CD4-positive, alpha-beta T cell (primary cell): ENCODE data around the gene KRTAP5-4. TPM values are rescaled to one million over a fixed set of nuclear protein-coding genes. Genes with fewer than 3 reads are reported as not detected.
A peak's percentile ranks its signal among the peaks of the same experiment; 100 is the strongest.

Source experiments
- ATAC-seq: fragments of 200-7000 bp; cut with Tn5 transposase; one replicate; pipeline ENCODE4 v1.10.0; 2022; ENCODE audit warnings: mild to moderate bottlenecking; ENCODE audit not compliant: poor library complexity
- CTCF ChIA-PET: fragments of 350-600 bp; sonication (Branson Sonifier 250); formaldehyde crosslinking; loops from one replicate; lab custom pipeline; 2021; ENCODE audit warnings: antibody characterized with exemption, inconsistent platforms; lab: Charles Lee
- POLR2A ChIA-PET: fragments of 350-600 bp; sonication (Branson Sonifier 250); formaldehyde crosslinking; loops from one replicate; lab custom pipeline; 2021; ENCODE audit warnings: antibody characterized with exemption, inconsistent platforms; lab: Charles Lee
- DNase-seq, 14 experiments: peaks; one replicate each; pipeline ENCODE4 v3.0.0-alpha.2; 2013 to 2020; ENCODE audit warnings: mixed read lengths in 2 of 14
- H3K27ac ChIP-seq, 2 donors: one replicate each; pipeline versions ENCODE4 v1.5.1 to v1.7.0; 2013; ENCODE audit warnings: low read length in 2 of 2, low read depth in 1 of 2, mild to moderate bottlenecking in 1 of 2
- H3K27me3 ChIP-seq, 2 experiments: 1 replicate in 1 of 2; 2 replicates in 1 of 2; pipeline versions ENCODE4 v1.6.1 to v1.7.0; 2013; ENCODE audit warnings: low read length in 2 of 2, control low read depth in 1 of 2, mild to moderate bottlenecking in 1 of 2, moderate library complexity in 1 of 2; ENCODE audit not compliant: insufficient read depth in 2 of 2, control insufficient read depth in 1 of 2
- H3K36me3 ChIP-seq: one replicate; pipeline ENCODE4 v1.6.1; 2013; ENCODE audit warnings: low read length, control low read depth; ENCODE audit not compliant: insufficient read depth
- H3K4me1 ChIP-seq: one replicate; pipeline ENCODE4 v1.6.1; 2013; ENCODE audit warnings: low read length, control low read depth; ENCODE audit not compliant: insufficient read depth
- H3K4me3 ChIP-seq: one replicate; pipeline ENCODE4 v1.5.1; 2013; ENCODE audit warnings: mild to moderate bottlenecking, low read length, moderate library complexity
- H3K9me3 ChIP-seq, 2 experiments: 1 replicate in 1 of 2; 2 replicates in 1 of 2; pipeline versions ENCODE4 v1.6.1 to v1.7.0; 2013; ENCODE audit warnings: low read length in 2 of 2, mild to moderate bottlenecking in 2 of 2, control low read depth in 1 of 2, moderate library complexity in 1 of 2; ENCODE audit not compliant: control insufficient read depth in 1 of 2, insufficient read depth in 1 of 2
- H3K27ac Mint-ChIP-seq: one replicate; pipeline ENCODE4 v1.8.0; 2020; ENCODE audit warnings: mixed read lengths
- H3K27me3 Mint-ChIP-seq: one replicate; pipeline ENCODE4 v1.8.0; 2021; ENCODE audit warnings: mixed read lengths
- H3K36me3 Mint-ChIP-seq: one replicate; pipeline ENCODE4 v1.8.0; 2021; ENCODE audit warnings: low read depth, mixed read lengths
- H3K4me1 Mint-ChIP-seq: one replicate; pipeline ENCODE4 v1.8.0; 2021; ENCODE audit warnings: low read depth, mixed read lengths
- H3K4me3 Mint-ChIP-seq: one replicate; pipeline ENCODE4 v1.8.0; 2020; ENCODE audit warnings: mild to moderate bottlenecking, mixed read lengths
- H3K9me3 Mint-ChIP-seq: one replicate; pipeline ENCODE4 v1.8.0; 2020; ENCODE audit warnings: mixed read lengths
- CTCF ChIP-seq: fragments of 200-600 bp; IDR thresholded peaks from one replicate; pipeline ENCODE4 v1.8.0; 2022; ENCODE audit warnings: antibody characterized with exemption, mild to moderate bottlenecking
- intact Hi-C, 2 experiments: fragments of 100-400 bp; cut with DNase I in 1 of 2; cut with micrococcal nuclease in 1 of 2; formaldehyde crosslinking; loops; one replicate each; pipeline versions ENCODE4 v1.15.1 to v1.9.0; 2023 to 2025; cut with DNase I, micrococcal nuclease
- total RNA-seq, 174 experiments: library from RNA in 2 of 174; stranded (reverse) in 2 of 174; gene quantifications; one replicate each; pipeline ENCODE4 v1.2.3 and lab custom pipeline; 2021 to 2026

The KRTAP5-4 gene
- total RNA-seq, 2 experiments from 2014 or later: not detected

GRCh38 chr11:1573903-1574237, 48.1 kb downstream of the KRTAP5-4 start:
- ChIA-PET CTCF (interaction anchor here (1.1 to 3.0 kb wide), 14 partner anchors 9 to 268 kb away, joined by 3 to 83 read pairs (median 6); no protein-coding TSS in a partner anchor), POLR2A (interaction anchor here (0.9 to 3.2 kb wide), 6 partner anchors 11 to 277 kb away, joined by 3 to 34 read pairs (median 4); partner anchors contain the start of gene KRTAP5-1)
- intact Hi-C loops: loop anchor here (1.0 to 10.0 kb wide), 11 partner anchors 28 to 729 kb away; partner anchors contain the start of genes AP2A2 (in 1 of the 2), CTSD (in 1 of the 2), POLR2L (in 1 of the 2) and TOLLIP (in 1 of the 2)
- Mint-ChIP-seq H3K36me3 (no peaks in the 10 kb centered on the region), H3K4me1 (peaks cover 24% of the 10 kb centered on the region), H3K9me3 (no peaks in the 10 kb centered on the region), H3K27ac (peak overlapping the region; percentile 89), H3K4me3 (peak overlapping the region; percentile 87), H3K27me3 (no peaks in the 10 kb centered on the region)
- peaks cover 38% of the 10 kb centered on the region for H3K4me1 ChIP-seq
- H3K27ac ChIP-seq: peak overlapping the region; percentile 80 to 82
- H3K4me3 ChIP-seq: peak overlapping the region; percentile 56
- TF ChIP-seq CTCF: no peak
- ATAC-seq: no peak
- DNase-seq: peak in 1 of 14 experiments; percentile 29
- H3K9me3 ChIP-seq: peaks cover 7 to 8% of the 10 kb centered on the region in 2 experiments
- H3K27me3 ChIP-seq: no peaks in the 10 kb centered on the region
- no peaks in the 10 kb centered on the region for H3K36me3 ChIP-seq

- ATAC-seq (peak; percentile 13), DNase-seq (peak in 6 of 14 experiments; percentile 11 to 78 (median 51))
- Mint-ChIP-seq H3K9me3 (no peaks in the 10 kb centered on the region), H3K36me3 (no peaks in the 10 kb centered on the region), H3K4me3 (peak overlapping the region; percentile 87), H3K27ac (peak overlapping the region; percentile 89), H3K27me3 (no peaks in the 10 kb centered on the region), H3K4me1 (peaks cover 24% of the 10 kb centered on the region)
- Histone ChIP-seq H3K4me3 (peak overlapping the region; percentile 56), H3K9me3 (peaks cover 2 to 3% of the 10 kb centered on the region in 2 experiments), H3K36me3 (no peaks in the 10 kb centered on the region), H3K27me3 (no peaks in the 10 kb centered on the region), H3K4me1 (peaks cover 43% of the 10 kb centered on the region), H3K27ac (peak overlapping the region; percentile 80 to 82)
- no peak for TF ChIP-seq CTCF
- ChIA-PET POLR2A (interaction anchor here (0.9 to 3.2 kb wide), 6 partner anchors 11 to 278 kb away, joined by 3 to 34 read pairs (median 4); partner anchors contain the start of gene KRTAP5-1), CTCF (interaction anchor here (1.1 to 3.0 kb wide), 7 partner anchors 16 to 59 kb away, joined by 3 to 83 read pairs (median 9); no protein-coding TSS in a partner anchor)
- intact Hi-C loops: loop anchor here (2.0 to 10.0 kb wide), 7 partner anchors 121 to 728 kb away; partner anchors contain the start of genes AP2A2 (in 1 of the 2), CTSD (in 1 of the 2), POLR2L (in 1 of the 2) and TOLLIP (in 1 of the 2)
Measured at GRCh38 chr11:1573077-1573902, 48.6 kb downstream of the KRTAP5-4 start.
